Measurements from ENCODE around the gene TOP3A. TPM values are rescaled to one million over a fixed set of nuclear protein-coding genes. Genes with fewer than 3 reads are reported as not detected.

The TOP3A gene
- total and polyA plus RNA-seq, 11 donors: 9.4 to 26.1 (median 12.8) TPM

DNA sequence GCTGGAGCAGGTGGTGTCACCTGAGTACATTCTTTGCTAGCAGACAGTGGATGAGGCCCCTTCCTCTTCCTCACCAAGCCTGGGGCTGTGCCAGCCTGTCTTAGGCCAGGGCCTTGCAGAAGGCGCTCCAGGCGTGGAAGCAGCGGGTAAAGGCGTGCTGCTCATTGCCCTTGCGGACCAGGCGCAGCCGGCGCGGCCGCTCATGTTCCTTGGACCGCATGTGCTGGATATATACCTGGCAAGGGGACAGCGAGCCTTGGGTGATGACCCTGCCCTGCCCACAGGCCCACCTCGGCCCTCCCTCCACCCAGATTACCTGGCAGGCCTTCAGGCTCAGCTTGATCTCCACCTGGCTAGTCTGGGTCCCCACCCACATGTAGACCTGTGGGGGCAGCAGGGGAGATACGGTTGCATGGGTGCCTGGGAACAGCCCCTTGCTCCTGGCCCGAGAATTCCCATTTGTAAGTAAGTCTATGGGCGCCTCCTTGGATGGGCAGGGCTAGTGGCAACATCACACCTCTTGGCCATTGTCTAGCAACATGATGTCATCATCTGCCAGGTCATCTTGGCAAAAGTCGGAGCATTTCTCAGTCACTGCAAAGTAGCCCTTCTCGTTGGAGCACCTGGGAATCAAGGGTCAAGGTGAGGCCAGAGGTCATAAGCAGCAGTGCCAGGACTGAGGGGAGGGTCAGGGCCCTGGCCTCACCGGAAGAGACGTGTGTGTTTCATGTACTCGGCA lies 69.6 kb downstream of the TOP3A start:
- Histone ChIP-seq H3K36me3 (peaks cover 0 to 96% (median 84%) of the 10 kb centered on the region in 9 donors), H3K9me3 (no peaks in the 10 kb centered on the region), H3K27ac (no peak overlapping the region), H3K4me3 (no peak overlapping the region), H3K27me3 (no peaks in the 10 kb centered on the region), H3K4me1 (peaks cover 0 to 28% (median 23%) of the 10 kb centered on the region in 12 donors)
- no peak for DNase-seq
- no peak for TF ChIP-seq POLR2A (IDR thresholded peaks at IDR 0.05)
- TF ChIP-seq, protein P1, sequence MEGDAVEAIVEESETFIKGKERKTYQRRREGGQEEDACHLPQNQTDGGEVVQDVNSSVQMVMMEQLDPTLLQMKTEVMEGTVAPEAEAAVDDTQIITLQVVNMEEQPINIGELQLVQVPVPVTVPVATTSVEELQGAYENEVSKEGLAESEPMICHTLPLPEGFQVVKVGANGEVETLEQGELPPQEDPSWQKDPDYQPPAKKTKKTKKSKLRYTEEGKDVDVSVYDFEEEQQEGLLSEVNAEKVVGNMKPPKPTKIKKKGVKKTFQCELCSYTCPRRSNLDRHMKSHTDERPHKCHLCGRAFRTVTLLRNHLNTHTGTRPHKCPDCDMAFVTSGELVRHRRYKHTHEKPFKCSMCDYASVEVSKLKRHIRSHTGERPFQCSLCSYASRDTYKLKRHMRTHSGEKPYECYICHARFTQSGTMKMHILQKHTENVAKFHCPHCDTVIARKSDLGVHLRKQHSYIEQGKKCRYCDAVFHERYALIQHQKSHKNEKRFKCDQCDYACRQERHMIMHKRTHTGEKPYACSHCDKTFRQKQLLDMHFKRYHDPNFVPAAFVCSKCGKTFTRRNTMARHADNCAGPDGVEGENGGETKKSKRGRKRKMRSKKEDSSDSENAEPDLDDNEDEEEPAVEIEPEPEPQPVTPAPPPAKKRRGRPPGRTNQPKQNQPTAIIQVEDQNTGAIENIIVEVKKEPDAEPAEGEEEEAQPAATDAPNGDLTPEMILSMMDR (IDR thresholded peaks at IDR 0.05): no peak
- no peak for ATAC-seq
- intact Hi-C loops (cut with DNase I): no loop called here
- 90 to 92% (median 91%) methylated on average over 5 to 21 of the region's 21 CpGs for WGBS, 4 donors

DNA sequence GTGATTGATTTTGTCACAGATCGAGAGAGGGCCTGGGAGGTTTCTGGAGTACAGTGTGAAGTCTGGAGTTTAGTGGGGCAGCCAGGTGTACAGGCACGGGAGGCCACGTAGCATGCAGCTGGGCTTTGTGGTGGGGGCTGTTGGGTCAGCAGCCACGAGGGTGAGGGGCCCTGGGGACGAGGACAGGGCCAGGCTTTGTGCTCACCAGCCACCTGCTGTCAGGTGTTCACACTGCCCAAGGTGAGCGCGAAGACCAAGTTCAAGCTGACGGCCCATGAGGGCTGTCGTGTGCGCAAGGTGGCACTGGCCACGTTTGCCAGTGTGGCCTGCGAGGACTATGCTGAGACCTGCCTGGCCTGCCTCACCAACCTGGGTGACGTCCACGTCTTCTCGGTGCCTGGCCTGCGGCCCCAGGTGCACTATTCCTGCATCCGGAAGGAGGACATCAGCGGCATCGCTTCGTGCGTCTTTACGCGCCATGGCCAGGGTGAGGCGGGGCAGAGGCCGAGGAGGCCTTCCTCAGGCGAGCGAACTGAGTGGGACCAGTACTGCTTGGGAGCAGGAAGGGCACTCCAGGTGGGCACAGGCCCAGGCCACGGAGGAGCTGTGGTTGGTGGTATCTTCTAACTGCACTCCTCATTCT lies 73.4 kb downstream of the TOP3A start:
- peaks cover 0 to 74% (median 60%) of the 10 kb centered on the region in 9 donors for H3K36me3 ChIP-seq
- no peak for TF ChIP-seq POLR2A (IDR thresholded peaks at IDR 0.05)
- TF ChIP-seq, protein P1 (IDR thresholded peaks at IDR 0.05): no peak

DNA sequence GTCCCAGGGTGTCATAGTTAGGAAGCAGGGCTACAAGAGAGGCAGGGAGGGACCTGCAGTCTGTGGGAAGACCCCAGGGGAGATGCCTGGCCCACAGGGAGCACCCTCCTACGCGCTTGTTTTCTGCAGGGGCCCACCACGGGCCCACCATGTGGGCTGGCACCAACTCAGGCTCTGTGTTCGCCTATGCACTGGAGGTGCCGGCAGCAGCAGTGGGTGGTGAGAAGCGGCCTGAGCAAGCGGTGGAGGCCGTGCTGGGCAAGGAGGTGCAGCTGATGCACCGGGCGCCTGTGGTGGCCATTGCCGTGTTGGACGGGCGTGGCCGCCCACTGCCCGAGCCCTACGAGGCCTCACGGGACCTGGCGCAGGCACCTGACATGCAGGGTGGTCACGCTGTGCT lies 74.3 kb downstream of the TOP3A start:
- H3K27me3 ChIP-seq: no peaks in the 10 kb centered on the region
- intact Hi-C loops (cut with DNase I): no loop called here
- WGBS, 4 donors: 95 to 96% (median 95%) methylated on average over 13 to 19 of the region's 19 CpGs
- no peak for ATAC-seq
- DNase-seq: no peak
- H3K4me1 ChIP-seq: peaks cover 0 to 8% (median 0%) of the 10 kb centered on the region in 12 donors
- no peak for TF ChIP-seq POLR2A (IDR thresholded peaks at IDR 0.05)
- TF ChIP-seq, protein P1 (IDR thresholded peaks at IDR 0.05): no peak
- H3K4me3 ChIP-seq: no peak overlapping the region
- peaks cover 0 to 74% (median 59%) of the 10 kb centered on the region in 9 donors for H3K36me3 ChIP-seq
- no peaks in the 10 kb centered on the region for H3K9me3 ChIP-seq
- H3K27ac ChIP-seq: no peak overlapping the region

More for the DNA sequence above, 73.4 kb downstream of the TOP3A start:
- no peaks in the 10 kb centered on the region for H3K9me3 ChIP-seq
- ATAC-seq (no peak), DNase-seq (no peak)
- no peaks in the 10 kb centered on the region for H3K27me3 ChIP-seq
- intact Hi-C loops (cut with DNase I): no loop called here
- peaks cover 0 to 8% (median 0%) of the 10 kb centered on the region in 12 donors for H3K4me1 ChIP-seq
- H3K4me3 ChIP-seq: no peak overlapping the region
- no peak overlapping the region for H3K27ac ChIP-seq
- WGBS, 4 donors: 89 to 92% (median 90%) methylated on average over 26 to 28 of the region's 28 CpGs

DNA sequence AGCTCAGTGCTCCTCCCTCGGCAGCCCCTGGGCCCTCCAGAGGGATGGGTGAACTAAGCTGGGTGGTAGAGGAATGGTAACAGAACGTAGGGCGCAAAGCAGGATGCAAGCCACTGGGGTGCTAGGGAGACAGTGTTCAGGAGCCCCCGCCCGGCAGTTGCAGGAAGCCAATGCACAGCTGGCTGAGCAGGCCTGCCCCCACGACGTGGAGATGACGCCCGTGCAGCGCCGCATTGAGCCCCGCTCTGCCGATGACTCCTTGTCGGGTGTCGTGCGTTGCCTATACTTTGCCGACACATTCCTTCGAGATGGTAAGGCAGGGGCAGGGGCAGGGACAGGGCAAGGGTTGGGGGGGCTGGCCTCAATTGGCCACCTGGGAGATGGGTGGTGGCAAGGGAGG lies 76.5 kb downstream of the TOP3A start:
- no peak for ATAC-seq
- no peak for DNase-seq
- intact Hi-C loops (cut with DNase I): no loop called here
- Histone ChIP-seq H3K27ac (no peak overlapping the region), H3K27me3 (no peaks in the 10 kb centered on the region), H3K9me3 (no peaks in the 10 kb centered on the region), H3K4me1 (peaks cover 0 to 8% (median 0%) of the 10 kb centered on the region in 12 donors), H3K4me3 (no peak overlapping the region), H3K36me3 (peaks cover 0 to 75% (median 49%) of the 10 kb centered on the region in 9 donors)
- TF ChIP-seq POLR2A (IDR thresholded peaks at IDR 0.05): no peak
- TF ChIP-seq, protein P1 (IDR thresholded peaks at IDR 0.05): no peak
- 89 to 93% (median 92%) methylated on average over 18 of the region's 18 CpGs for WGBS, 4 donors
